Fibroblast of peridontal ligament (primary cell): ENCODE data around the gene POFUT1.
A peak's percentile ranks its signal among the peaks of the same experiment; 100 is the strongest.

Experiments
- DNase-seq: peaks from one replicate; pipeline ENCODE4 v3.0.0-alpha.2; 2010; ENCODE audit errors: extremely low read depth

The POFUT1 gene

GRCh38 chr20:32277361-32278198 is 69.9 kb downstream of the POFUT1 start, which contains the start of gene KIF3B:
Gene KIF3B (plus strand): TSS chr20:32277651. CDS start chr20:32309778, 32,127 bp downstream.
- peak; percentile 88 for DNase-seq

- no peak for DNase-seq
Measured at GRCh38 chr20:32278199-32278643, 70.5 kb downstream of the POFUT1 start.

- no peak for DNase-seq
Measured at GRCh38 chr20:32281711-32282110, 74.0 kb downstream of the POFUT1 start.

GRCh38 chr20:32282461-32282860 is 74.8 kb downstream of the POFUT1 start:
- DNase-seq: no peak

- DNase-seq: no peak
Measured at GRCh38 chr20:32285082-32285620, 77.5 kb downstream of the POFUT1 start.

- DNase-seq: peak; percentile 20
Measured at GRCh38 chr20:32285621-32286371, 78.1 kb downstream of the POFUT1 start.

GRCh38 chr20:32287231-32287638 is 79.6 kb downstream of the POFUT1 start:
- DNase-seq: no peak
